Gastrocnemius medialis (tissue), 4 donors: ENCODE measurements around the gene MBNL2.

Source experiments
- POLR2A ChIP-seq, 2 donors: fragments of 450-650 bp; IDR thresholded peaks; one replicate each; pipeline ENCODE4 v1.6.1; 2017; ENCODE audit warnings: antibody characterized with exemption in 2 of 2, mild to moderate bottlenecking in 2 of 2, moderate library complexity in 2 of 2
- TF ChIP-seq, protein P1 (sequence below), 5 experiments: fragments of 450-650 bp in 3 of 5; fragments of 200-600 bp in 2 of 5; sonication (generic) in 2 of 5; IDR thresholded peaks in 4 of 5; conservative IDR thresholded peaks in 1 of 5; 1 replicate in 4 of 5; 2 replicates in 1 of 5; pipeline ENCODE4 v1.5.1; 2016 to 2019; ENCODE audit warnings: antibody characterized with exemption in 5 of 5, mild to moderate bottlenecking in 3 of 5, moderate library complexity in 3 of 5

DNA sequence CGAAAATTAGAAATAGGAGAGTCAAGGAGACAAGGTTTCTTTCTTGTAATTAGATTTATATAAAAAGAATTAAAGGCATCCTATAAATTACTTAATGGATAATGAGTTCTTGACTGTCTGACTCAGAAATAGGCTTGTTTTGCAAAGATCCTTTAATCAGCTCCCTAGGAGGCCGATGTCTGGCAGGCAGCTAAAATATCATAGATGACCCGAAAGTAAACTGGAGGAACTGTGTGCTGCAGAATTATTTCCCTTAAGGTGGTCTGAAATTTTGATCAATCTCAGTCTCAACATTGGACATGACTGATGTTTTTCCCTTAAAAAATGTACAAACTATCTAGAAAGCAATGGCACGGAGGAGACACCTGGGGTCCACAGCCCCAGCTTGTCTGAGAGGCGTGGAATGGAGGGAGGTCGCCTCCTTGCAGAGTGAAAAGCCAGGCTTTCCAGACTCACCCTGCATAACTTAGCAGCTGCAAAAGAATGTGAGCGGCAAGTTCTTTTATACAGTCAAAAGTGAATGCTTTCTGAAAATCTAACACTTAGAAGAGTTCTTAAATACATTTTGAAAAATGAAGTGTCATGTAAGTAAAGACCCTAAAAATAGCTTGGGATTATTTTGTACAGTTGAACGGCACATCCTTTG lies 44.8 kb downstream of the MBNL2 start:
- TF ChIP-seq, protein P1, sequence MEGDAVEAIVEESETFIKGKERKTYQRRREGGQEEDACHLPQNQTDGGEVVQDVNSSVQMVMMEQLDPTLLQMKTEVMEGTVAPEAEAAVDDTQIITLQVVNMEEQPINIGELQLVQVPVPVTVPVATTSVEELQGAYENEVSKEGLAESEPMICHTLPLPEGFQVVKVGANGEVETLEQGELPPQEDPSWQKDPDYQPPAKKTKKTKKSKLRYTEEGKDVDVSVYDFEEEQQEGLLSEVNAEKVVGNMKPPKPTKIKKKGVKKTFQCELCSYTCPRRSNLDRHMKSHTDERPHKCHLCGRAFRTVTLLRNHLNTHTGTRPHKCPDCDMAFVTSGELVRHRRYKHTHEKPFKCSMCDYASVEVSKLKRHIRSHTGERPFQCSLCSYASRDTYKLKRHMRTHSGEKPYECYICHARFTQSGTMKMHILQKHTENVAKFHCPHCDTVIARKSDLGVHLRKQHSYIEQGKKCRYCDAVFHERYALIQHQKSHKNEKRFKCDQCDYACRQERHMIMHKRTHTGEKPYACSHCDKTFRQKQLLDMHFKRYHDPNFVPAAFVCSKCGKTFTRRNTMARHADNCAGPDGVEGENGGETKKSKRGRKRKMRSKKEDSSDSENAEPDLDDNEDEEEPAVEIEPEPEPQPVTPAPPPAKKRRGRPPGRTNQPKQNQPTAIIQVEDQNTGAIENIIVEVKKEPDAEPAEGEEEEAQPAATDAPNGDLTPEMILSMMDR (IDR thresholded peaks at IDR 0.05 in 4 of 5, conservative IDR thresholded peaks at IDR 0.05 in 1 of 5) = no peak
- TF ChIP-seq POLR2A (IDR thresholded peaks at IDR 0.05) = no peak
